SH-SY5Y (cell line): ENCODE measurements around the gene PTPRM.

ENCODE experiments used
- GATA2 ChIP-seq: IDR thresholded peaks from 2 replicates; pipeline ENCODE4 v1.6.1; 2011; ENCODE audit warnings: mild to moderate bottlenecking, low read depth, low read length
- GATA3 ChIP-seq: IDR thresholded peaks from 2 replicates; pipeline ENCODE4 v1.6.1; 2011; ENCODE audit warnings: low read depth, mild to moderate bottlenecking, low read length, moderate library complexity

DNA sequence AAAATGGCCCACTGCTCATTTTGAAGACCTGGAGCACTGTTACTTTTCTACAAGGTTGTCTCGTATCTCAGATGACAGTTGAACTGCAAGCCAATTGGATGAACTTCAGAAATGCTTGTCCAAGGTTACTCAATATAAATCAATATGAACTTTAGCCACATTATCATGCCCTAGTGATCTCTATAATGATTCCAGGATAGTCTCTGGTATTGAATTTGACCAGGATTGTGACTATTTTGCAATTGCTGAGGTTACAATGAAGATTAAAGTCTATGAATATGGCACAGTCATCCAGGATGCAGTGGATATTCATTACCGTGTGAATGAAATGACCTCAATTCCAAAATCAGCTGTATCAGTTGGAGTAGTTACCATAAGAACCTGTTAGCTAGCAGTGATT, 846.1 kb downstream of the PTPRM start:
- TF ChIP-seq GATA2 (no peak), GATA3 (no peak)
